ENCODE measurements around the gene GEMIN8. TPM values are rescaled to one million over a fixed set of nuclear protein-coding genes. Genes with fewer than 3 reads are reported as not detected.

GEMIN8 gene
- total RNA-seq, 1 donor from 2014 or later: 16.6 TPM

DNA sequence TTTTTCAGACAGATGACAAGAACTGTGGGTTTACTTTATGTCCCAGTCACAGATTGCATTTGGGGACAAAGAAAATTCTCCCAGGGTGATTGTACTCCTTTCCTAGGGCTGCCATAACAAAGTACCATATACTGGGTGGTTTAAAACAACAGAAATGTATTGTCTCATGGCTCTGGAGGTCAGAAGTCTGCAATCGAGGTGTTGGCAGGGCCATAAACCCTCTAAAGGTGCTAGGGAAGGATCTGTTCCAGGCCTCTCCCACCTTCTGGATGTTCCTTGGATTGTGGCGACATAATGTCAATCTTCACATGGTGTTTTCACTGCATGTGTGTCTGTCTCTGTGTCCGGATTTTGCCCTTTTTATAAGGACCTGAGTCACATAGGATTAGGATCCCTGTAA lies 12.3 kb downstream of the GEMIN8 start:
- TF ChIP-seq, protein P1, sequence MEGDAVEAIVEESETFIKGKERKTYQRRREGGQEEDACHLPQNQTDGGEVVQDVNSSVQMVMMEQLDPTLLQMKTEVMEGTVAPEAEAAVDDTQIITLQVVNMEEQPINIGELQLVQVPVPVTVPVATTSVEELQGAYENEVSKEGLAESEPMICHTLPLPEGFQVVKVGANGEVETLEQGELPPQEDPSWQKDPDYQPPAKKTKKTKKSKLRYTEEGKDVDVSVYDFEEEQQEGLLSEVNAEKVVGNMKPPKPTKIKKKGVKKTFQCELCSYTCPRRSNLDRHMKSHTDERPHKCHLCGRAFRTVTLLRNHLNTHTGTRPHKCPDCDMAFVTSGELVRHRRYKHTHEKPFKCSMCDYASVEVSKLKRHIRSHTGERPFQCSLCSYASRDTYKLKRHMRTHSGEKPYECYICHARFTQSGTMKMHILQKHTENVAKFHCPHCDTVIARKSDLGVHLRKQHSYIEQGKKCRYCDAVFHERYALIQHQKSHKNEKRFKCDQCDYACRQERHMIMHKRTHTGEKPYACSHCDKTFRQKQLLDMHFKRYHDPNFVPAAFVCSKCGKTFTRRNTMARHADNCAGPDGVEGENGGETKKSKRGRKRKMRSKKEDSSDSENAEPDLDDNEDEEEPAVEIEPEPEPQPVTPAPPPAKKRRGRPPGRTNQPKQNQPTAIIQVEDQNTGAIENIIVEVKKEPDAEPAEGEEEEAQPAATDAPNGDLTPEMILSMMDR (IDR thresholded peaks at IDR 0.05; ENCODE audit: unreplicated experiment): no peak
- Mint-ChIP-seq H3K4me1 (no peaks in the 10 kb centered on the region), H3K4me3 (no peak overlapping the region), H3K9me3 (peaks cover 26% of the 10 kb centered on the region), H3K36me3 (peaks cover 14% of the 10 kb centered on the region), H3K27me3 (ENCODE audit: low read depth) (no peaks in the 10 kb centered on the region), H3K27ac (no peak overlapping the region)
- DNase-seq (ENCODE audit: low spot score in 2 of 2, unreplicated experiment in 2 of 2): no peak

GRCh38 chrX:14015941-14016340 lies 13.8 kb downstream of the GEMIN8 start:
- Mint-ChIP-seq H3K4me3 (no peak overlapping the region), H3K27ac (no peak overlapping the region)
- no peak for DNase-seq (ENCODE audit: low spot score in 2 of 2, unreplicated experiment in 2 of 2)

GRCh38 chrX:14015294-14015693 lies 14.4 kb downstream of the GEMIN8 start:
- Mint-ChIP-seq H3K27ac (no peak overlapping the region), H3K36me3 (peaks cover 8% of the 10 kb centered on the region)

More at GRCh38 chrX:14015941-14016340, 13.8 kb downstream of the GEMIN8 start:
- TF ChIP-seq, protein P1 (IDR thresholded peaks at IDR 0.05; ENCODE audit: unreplicated experiment): no peak
- Mint-ChIP-seq H3K27me3 (ENCODE audit: low read depth) (no peaks in the 10 kb centered on the region), H3K36me3 (peaks cover 8% of the 10 kb centered on the region), H3K9me3 (peaks cover 19% of the 10 kb centered on the region), H3K4me1 (no peaks in the 10 kb centered on the region)

GRCh38 chrX:14014526-14014925 lies 15.2 kb downstream of the GEMIN8 start:
- peaks cover 23% of the 10 kb centered on the region for H3K9me3 Mint-ChIP-seq
- H3K36me3 Mint-ChIP-seq: peaks cover 8% of the 10 kb centered on the region
- H3K27ac Mint-ChIP-seq: no peak overlapping the region
- DNase-seq (ENCODE audit: low spot score in 2 of 2, unreplicated experiment in 2 of 2): no peak
- no peak overlapping the region for H3K4me3 Mint-ChIP-seq
- H3K27me3 Mint-ChIP-seq (ENCODE audit: low read depth): no peaks in the 10 kb centered on the region
- TF ChIP-seq, protein P1 (IDR thresholded peaks at IDR 0.05; ENCODE audit: unreplicated experiment): no peak
- no peaks in the 10 kb centered on the region for H3K4me1 Mint-ChIP-seq

More at GRCh38 chrX:14015294-14015693, 14.4 kb downstream of the GEMIN8 start:
- H3K4me3 Mint-ChIP-seq: no peak overlapping the region
- H3K9me3 Mint-ChIP-seq: peaks cover 20% of the 10 kb centered on the region
- TF ChIP-seq, protein P1 (IDR thresholded peaks at IDR 0.05; ENCODE audit: unreplicated experiment): no peak
- no peak for DNase-seq (ENCODE audit: low spot score in 2 of 2, unreplicated experiment in 2 of 2)
- no peaks in the 10 kb centered on the region for H3K4me1 Mint-ChIP-seq
- H3K27me3 Mint-ChIP-seq (ENCODE audit: low read depth): no peaks in the 10 kb centered on the region

- peaks cover 28% of the 10 kb centered on the region for H3K9me3 Mint-ChIP-seq
These were observed 16.6 kb downstream of the GEMIN8 start for GRCh38 chrX:14013054-14013453.

More at GRCh38 chrX:14013054-14013453, 16.6 kb downstream of the GEMIN8 start:
- TF ChIP-seq, protein P1 (IDR thresholded peaks at IDR 0.05; ENCODE audit: unreplicated experiment): no peak
- no peaks in the 10 kb centered on the region for H3K27me3 Mint-ChIP-seq (ENCODE audit: low read depth)
- H3K27ac Mint-ChIP-seq: no peak overlapping the region
- no peaks in the 10 kb centered on the region for H3K4me1 Mint-ChIP-seq
- H3K36me3 Mint-ChIP-seq: peaks cover 13% of the 10 kb centered on the region
- no peak for DNase-seq (ENCODE audit: low spot score in 2 of 2, unreplicated experiment in 2 of 2)
- H3K4me3 Mint-ChIP-seq: no peak overlapping the region

Measured in mesothelial cell of epicardium (in vitro differentiated cells).